Transverse colon (tissue), 3 donors: Measurements from ENCODE around the gene LRP3.

Experiments
- CTCF ChIP-seq, 5 experiments: fragments of 200-600 bp in 3 of 5; fragments of 450-650 bp in 2 of 5; sonication (generic) in 3 of 5; IDR thresholded peaks; 1 replicate in 2 of 5; 2 replicates in 3 of 5; pipeline ENCODE4 v1.5.1; 2016 to 2017; ENCODE audit warnings: antibody characterized with exemption in 5 of 5, inconsistent platforms in 3 of 5, mild to moderate bottlenecking in 2 of 5, moderate library complexity in 1 of 5
- POLR2A ChIP-seq: fragments of 450-650 bp; IDR thresholded peaks from one replicate; pipeline ENCODE4 v1.6.1; 2016; ENCODE audit warnings: antibody characterized with exemption, mild to moderate bottlenecking, moderate library complexity

- TF ChIP-seq POLR2A (no peak), CTCF (IDR thresholded peaks at IDR 0.05) (no peak)
These were observed 7.9 kb downstream of the LRP3 start for GRCh38 chr19:33201886-33202545.
